ENCODE data around the gene PRG3. TPM values are rescaled to one million over a fixed set of nuclear protein-coding genes. Genes with fewer than 3 reads are reported as not detected.

PRG3 gene
- total and polyA plus RNA-seq, 2 of the 4 experiments (the other 2 are of a cell fraction), result not detected

- Histone ChIP-seq H2BK5ac (ENCODE audit: low read depth, low read length, poor library complexity, severe bottlenecking) (no peak overlapping the region), H4K20me1 (ENCODE audit: insufficient read depth, low read length) (0 out of 2 replicates have a peak, but pooled peaks cover 4% of the 10 kb centered on the region), H3K4me1 (ENCODE audit: control insufficient read depth, insufficient read depth, low read length) (peaks cover 27% of the 10 kb centered on the region), H3K9me3 (ENCODE audit: control insufficient read depth, insufficient read depth, low read length) (no peaks in the 10 kb centered on the region), H2BK120ac (ENCODE audit: low read depth, low read length) (no peak overlapping the region), H3K9ac (ENCODE audit: low read depth, low read length) (no peak overlapping the region), H2BK20ac (ENCODE audit: low read depth, low read length) (no peak overlapping the region), H2AK9ac (replicated peaks; ENCODE audit: low read depth, low read length, poor library complexity) (no peak overlapping the region), H3K23ac (ENCODE audit: low read depth, low read length) (no peak overlapping the region), H4K5ac (ENCODE audit: low read depth, low read length) (no peak overlapping the region), H3K27ac (ENCODE audit: insufficient read depth, low read length) (no peak overlapping the region), H4K8ac (ENCODE audit: low read depth in 2 of 2, low read length in 2 of 2) (no peak overlapping the region), H2AFZ (replicated peaks; ENCODE audit: low read length, poor library complexity) (no peak overlapping the region), H3K4me3 (ENCODE audit: insufficient read depth, low read depth, low read length) (no peak overlapping the region), H3K18ac (ENCODE audit: low read depth, low read length) (no peak overlapping the region), H2BK15ac (ENCODE audit: low read depth, low read length) (no peak overlapping the region), H3K56ac (ENCODE audit: extremely low read depth, insufficient read depth, low read length) (no peak overlapping the region), H3K79me1 (ENCODE audit: low read depth in 1 of 2, low read length in 2 of 2) (peaks cover 6 to 23% of the 10 kb centered on the region in 2 experiments; a peak in 3 of 4 replicates), H3K4me2 (ENCODE audit: low read depth, low read length) (no peak overlapping the region), H3K36me3 (ENCODE audit: control insufficient read depth, insufficient read depth, low read length) (peaks cover 6% of the 10 kb centered on the region), H3K27me3 (ENCODE audit: control insufficient read depth, insufficient read depth, low read length) (no peaks in the 10 kb centered on the region), H4K91ac (ENCODE audit: insufficient read depth, low read depth, low read length) (no peak overlapping the region), H3K4ac (ENCODE audit: low read depth, low read length) (no peak overlapping the region), H2AK5ac (ENCODE audit: low read depth, low read length) (no peak overlapping the region), H3K9me1 (ENCODE audit: insufficient read depth, low read length) (peaks cover 18% of the 10 kb centered on the region), H3K14ac (replicated peaks; ENCODE audit: low read depth, low read length) (no peak overlapping the region)
- TF ChIP-seq CHD1 (IDR thresholded peaks at IDR 0.05; ENCODE audit: low read depth, low read length) (no peak), RCOR1 (IDR thresholded peaks at IDR 0.05; ENCODE audit: insufficient replicate concordance, low read length) (no peak), USF2 (IDR thresholded peaks at IDR 0.05; ENCODE audit: low read depth, low read length) (no peak), MAFK (IDR thresholded peaks at IDR 0.05; ENCODE audit: low read depth, low read length) (no peak), NFE2L2 (IDR thresholded peaks at IDR 0.05; ENCODE audit: low read depth, low read length) (no peak), FOS (IDR thresholded peaks at IDR 0.05; ENCODE audit: low read depth, low read length) (no peak), MAZ (IDR thresholded peaks at IDR 0.05; ENCODE audit: borderline replicate concordance, low read depth, low read length) (no peak), BHLHE40 (IDR thresholded peaks at IDR 0.05; ENCODE audit: low read depth, low read length) (no peak)
- intact Hi-C loops (cut with micrococcal nuclease) (no loop called here), dilution Hi-C loops (cut with HindIII; ENCODE audit: low sequenced_read_pairs, unreplicated experiment) (no loop called here), in situ Hi-C loops (cut with MboI; ENCODE audit: low sequenced_read_pairs) (no loop called here)
- ChIA-PET CTCF (no interaction called here), POLR2A (ENCODE audit: unreplicated experiment) (no interaction called here)
- ATAC-seq (ENCODE audit: low read depth), result no peak
- no peak for DNase-seq
- no TSS peak for BruUV-seq (replicated peaks)
- no CpG with 5 or more reads among the region's 4 CpGs for WGBS, 2 experiments (ENCODE audit: extremely low coverage in 2 of 2, insufficient read length in 1 of 2)
Observed at GRCh38 chr11:57422669-57423068, 41.7 kb upstream of the PRG3 start.

Data from IMR-90 (cell line).